ENCODE results near the gene CYBA. TPM values are rescaled to one million over a fixed set of nuclear protein-coding genes. Genes with fewer than 3 reads are reported as not detected.

Gene CYBA
- total RNA-seq, 1 donor from 2014 or later = 116 TPM

DNA sequence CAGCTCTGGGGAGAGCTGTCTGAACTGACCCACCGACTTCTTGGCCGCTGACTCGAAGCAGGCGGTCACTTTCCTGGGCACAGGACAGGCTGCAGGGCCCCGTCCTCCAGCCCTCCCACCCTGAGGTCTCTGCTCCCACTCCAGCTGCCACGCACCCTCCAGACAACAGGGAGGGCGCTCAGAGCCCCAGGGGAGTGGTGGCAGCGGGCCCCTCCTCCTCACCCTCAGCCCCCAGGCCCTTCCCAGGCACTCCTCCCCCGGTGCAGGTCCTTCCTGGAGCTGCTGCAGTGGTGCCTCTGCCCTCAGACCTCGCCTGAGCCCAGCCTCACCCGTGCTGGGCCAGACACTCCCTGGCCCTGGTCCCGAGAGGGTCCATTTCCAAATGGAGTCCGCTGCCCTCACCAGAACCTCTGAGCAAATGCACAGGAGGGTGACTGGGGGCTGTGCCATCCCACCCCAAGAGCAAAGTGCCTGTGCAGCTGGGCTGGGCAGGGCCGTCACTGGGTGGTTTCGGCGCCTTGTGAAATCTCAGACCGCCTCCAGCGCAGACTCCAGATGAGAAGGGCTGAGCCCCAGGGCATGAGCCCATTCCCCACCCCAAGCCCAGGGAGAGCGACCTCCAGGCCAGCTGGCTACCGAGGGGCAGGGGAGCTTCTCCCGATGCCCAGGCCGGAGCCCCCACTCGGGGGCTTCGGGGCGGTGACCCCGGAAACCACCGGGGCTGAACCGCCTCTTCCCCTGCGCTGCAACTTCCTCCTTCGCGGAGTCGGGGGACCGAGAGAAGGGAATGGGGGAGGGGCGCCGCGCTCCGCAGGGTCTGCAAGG is 717 bp downstream of the CYBA start:
- Mint-ChIP-seq H3K9me3 (no peaks in the 10 kb centered on the region), H3K36me3 (peaks cover 5% of the 10 kb centered on the region), H3K4me1 (peaks cover 10% of the 10 kb centered on the region), H3K27ac (peak overlapping the region; percentile 43), H3K4me3 (peak overlapping the region; percentile 82), H3K27me3 (ENCODE audit: low read depth) (no peaks in the 10 kb centered on the region)
- TF ChIP-seq, protein P1, sequence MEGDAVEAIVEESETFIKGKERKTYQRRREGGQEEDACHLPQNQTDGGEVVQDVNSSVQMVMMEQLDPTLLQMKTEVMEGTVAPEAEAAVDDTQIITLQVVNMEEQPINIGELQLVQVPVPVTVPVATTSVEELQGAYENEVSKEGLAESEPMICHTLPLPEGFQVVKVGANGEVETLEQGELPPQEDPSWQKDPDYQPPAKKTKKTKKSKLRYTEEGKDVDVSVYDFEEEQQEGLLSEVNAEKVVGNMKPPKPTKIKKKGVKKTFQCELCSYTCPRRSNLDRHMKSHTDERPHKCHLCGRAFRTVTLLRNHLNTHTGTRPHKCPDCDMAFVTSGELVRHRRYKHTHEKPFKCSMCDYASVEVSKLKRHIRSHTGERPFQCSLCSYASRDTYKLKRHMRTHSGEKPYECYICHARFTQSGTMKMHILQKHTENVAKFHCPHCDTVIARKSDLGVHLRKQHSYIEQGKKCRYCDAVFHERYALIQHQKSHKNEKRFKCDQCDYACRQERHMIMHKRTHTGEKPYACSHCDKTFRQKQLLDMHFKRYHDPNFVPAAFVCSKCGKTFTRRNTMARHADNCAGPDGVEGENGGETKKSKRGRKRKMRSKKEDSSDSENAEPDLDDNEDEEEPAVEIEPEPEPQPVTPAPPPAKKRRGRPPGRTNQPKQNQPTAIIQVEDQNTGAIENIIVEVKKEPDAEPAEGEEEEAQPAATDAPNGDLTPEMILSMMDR (IDR thresholded peaks at IDR 0.05; ENCODE audit: unreplicated experiment) = no peak
- peak in 1 of 2 experiments; percentile 56 for DNase-seq (ENCODE audit: low spot score in 2 of 2, unreplicated experiment in 2 of 2)

DNA sequence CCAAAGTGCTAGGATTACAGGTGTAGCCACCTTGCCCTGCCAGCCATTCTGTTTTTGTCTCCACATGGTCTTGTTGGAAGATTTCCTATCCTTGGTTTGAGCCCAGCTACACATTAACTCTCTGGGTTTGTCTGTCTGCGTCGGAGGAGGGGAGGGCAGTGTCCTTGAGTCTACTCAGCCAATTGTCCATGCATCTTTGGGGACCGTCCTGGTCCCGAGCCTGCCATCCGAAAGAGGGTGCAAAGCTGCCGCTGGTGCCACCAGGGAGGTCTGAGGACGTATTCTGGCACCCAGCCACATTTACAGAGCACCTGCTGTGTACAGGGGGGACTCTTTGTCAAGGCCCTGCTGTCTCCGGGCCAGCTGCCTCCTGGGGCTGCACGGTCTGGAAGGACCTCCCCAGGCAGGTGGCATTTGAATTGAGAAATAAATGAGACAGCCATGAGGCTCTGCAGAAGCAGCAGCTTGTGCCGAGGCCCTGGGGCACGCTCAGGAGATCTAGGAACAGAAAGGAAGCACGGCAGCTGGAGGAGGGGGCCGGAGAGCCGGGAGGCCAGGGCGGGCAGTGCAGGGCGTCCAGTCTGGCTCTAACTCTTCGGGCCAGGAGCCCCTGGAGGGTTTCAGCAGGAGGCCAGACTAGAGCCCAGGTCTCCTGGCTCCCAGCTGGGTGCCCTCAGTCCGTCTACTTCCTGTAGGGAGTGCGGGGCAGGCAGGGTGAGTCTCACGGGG is 1.5 kb downstream of the CYBA start:
- DNase-seq (ENCODE audit: low spot score in 2 of 2, unreplicated experiment in 2 of 2) = no peak
- peak overlapping the region; percentile 50 for H3K27ac Mint-ChIP-seq
- H3K4me1 Mint-ChIP-seq = peaks cover 10% of the 10 kb centered on the region
- H3K4me3 Mint-ChIP-seq = peak overlapping the region; percentile 82
- H3K36me3 Mint-ChIP-seq = peaks cover 6% of the 10 kb centered on the region
- no peaks in the 10 kb centered on the region for H3K27me3 Mint-ChIP-seq (ENCODE audit: low read depth)
- H3K9me3 Mint-ChIP-seq = no peaks in the 10 kb centered on the region
- TF ChIP-seq, protein P1 (IDR thresholded peaks at IDR 0.05; ENCODE audit: unreplicated experiment) = no peak

DNA sequence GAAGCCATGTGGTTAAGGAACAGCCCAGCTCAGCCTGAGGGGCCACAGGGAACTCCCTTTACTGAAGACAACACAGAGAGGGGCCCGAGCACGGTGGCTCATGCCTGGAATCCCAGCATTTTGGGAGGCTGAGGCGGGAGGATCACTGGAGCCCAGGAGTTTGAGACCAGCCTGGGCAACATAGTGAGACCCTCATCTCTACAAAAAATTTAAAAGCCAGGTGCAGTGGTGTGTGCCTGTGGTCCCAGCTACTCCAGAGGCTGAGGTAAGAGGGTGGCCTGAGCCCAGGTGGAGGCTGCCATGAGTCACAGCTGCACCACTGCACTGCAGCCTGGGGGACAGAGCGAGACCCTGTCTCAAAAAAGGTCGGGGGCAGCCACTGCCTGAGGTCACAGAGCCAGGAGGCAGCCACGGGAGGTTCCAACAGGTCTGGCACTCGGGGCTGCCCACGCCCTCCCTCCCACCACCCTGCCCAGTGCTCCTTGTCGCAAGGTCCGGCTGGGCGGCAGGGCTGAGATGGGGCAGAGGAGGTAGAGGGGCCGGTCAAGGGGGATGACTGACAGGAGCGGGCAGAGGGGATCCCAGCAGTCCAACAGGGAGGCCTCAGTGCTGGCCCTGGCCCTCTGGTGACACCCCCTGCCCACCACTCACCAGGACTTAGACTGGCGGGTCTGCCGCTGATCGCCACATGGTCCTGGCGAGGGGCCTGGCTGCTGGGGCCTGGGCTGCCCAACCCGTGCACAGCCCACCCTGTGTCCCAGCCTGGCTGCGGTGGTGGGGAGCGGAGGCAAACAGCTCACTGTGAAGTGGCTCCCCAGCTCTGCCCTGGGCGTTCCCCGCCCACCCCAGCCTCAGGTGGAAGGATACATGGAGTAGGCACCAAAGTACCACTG is 3.4 kb downstream of the CYBA start:
- H3K27ac Mint-ChIP-seq = no peak overlapping the region
- TF ChIP-seq, protein P1 (IDR thresholded peaks at IDR 0.05; ENCODE audit: unreplicated experiment) = no peak

DNA sequence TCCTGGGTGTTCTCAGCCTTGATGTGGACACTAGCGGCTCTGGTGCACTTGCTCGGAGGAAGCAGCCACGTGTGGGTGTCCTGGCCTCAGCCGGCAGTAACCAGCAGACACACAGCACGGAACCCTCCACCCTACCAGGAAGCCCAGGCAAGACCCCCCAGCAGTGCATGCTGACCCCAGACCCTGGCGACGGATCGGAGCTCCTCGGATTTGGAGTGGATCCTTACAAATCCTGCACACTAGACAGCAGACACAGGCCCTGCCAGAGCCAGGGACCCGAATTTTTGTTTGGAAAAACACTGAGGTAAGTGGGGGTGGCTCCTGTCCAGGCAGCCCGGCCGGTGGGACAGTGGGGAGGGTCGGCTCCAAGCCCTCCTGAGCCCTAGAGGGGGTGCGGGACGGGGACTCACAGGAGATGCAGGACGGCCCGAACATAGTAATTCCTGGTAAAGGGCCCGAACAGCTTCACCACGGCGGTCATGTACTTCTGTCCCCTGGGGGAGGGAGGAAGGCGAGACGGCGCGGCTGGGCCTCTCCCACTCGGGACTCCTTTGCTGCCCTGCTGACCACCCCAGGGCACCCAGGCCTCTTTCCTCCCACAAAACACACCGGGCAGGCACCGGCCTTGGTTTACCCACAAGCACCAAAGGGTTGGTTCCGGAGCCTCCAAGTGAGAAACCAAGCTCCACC is 4.4 kb downstream of the CYBA start:
- DNase-seq (ENCODE audit: low spot score in 2 of 2, unreplicated experiment in 2 of 2) = no peak
- Mint-ChIP-seq H3K36me3 (peaks cover 6% of the 10 kb centered on the region), H3K9me3 (no peaks in the 10 kb centered on the region), H3K27me3 (ENCODE audit: low read depth) (no peaks in the 10 kb centered on the region), H3K27ac (no peak overlapping the region), H3K4me3 (no peak overlapping the region), H3K4me1 (peaks cover 10% of the 10 kb centered on the region)
- TF ChIP-seq, protein P1 (IDR thresholded peaks at IDR 0.05; ENCODE audit: unreplicated experiment) = no peak

More for the DNA sequence above, 3.4 kb downstream of the CYBA start:
- DNase-seq (ENCODE audit: low spot score in 2 of 2, unreplicated experiment in 2 of 2) = no peak
- no peaks in the 10 kb centered on the region for H3K27me3 Mint-ChIP-seq (ENCODE audit: low read depth)
- peaks cover 6% of the 10 kb centered on the region for H3K36me3 Mint-ChIP-seq
- no peaks in the 10 kb centered on the region for H3K9me3 Mint-ChIP-seq
- no peak overlapping the region for H3K4me3 Mint-ChIP-seq
- peaks cover 10% of the 10 kb centered on the region for H3K4me1 Mint-ChIP-seq

DNA sequence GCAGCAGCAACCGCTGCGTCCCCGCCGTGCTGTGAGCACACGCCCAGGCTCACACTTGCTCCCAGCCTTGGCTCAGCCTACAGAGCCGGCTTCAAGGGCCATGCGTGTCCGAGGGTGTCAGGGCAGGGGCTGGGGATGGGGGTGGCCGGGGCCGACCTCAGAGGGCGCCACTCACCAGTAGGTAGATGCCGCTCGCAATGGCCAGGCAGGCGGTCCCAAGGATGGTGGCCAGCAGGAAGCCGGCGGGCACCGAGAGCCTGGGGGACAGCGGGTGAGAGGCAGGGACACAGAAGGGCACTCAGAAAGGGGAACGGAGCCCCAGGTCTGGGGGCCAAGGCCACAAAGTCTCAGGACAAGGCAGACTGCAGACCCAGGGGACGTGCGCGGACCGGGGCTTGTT is 4.9 kb downstream of the CYBA start:
- H3K27ac Mint-ChIP-seq = no peak overlapping the region
- TF ChIP-seq, protein P1 (IDR thresholded peaks at IDR 0.05; ENCODE audit: unreplicated experiment) = no peak
- H3K27me3 Mint-ChIP-seq (ENCODE audit: low read depth) = no peaks in the 10 kb centered on the region

More for the DNA sequence above, 4.9 kb downstream of the CYBA start:
- Mint-ChIP-seq H3K4me3 (no peak overlapping the region), H3K9me3 (no peaks in the 10 kb centered on the region), H3K36me3 (peaks cover 6% of the 10 kb centered on the region), H3K4me1 (peaks cover 9% of the 10 kb centered on the region)
- no peak for DNase-seq (ENCODE audit: low spot score in 2 of 2, unreplicated experiment in 2 of 2)
